T-helper 1 cell treated with Interleukin-12 subunit alpha and Interleukin-12 subunit beta and Interleukin-4 antibody, amounts not matched to agents 30 ng/mL and 1 ng/mL, for 36 hours (primary cell): ENCODE results near the gene SMCO2. TPM values are rescaled to one million over a fixed set of nuclear protein-coding genes. Genes with fewer than 3 reads are reported as not detected.

Experiments
- intact Hi-C: fragments of 100-400 bp; cut with micrococcal nuclease; formaldehyde crosslinking; loops from one replicate; pipeline ENCODE4 v1.15.1; 2024
- total RNA-seq: library from RNA; stranded (reverse); gene quantifications from 2 replicates; pipeline ENCODE4 v1.2.3, GENCODE V29; 2022

SMCO2 gene
- total RNA-seq, 1 donor from 2014 or later = 1.8 TPM

- intact Hi-C loops = no loop called here
These were observed 4.7 kb downstream of the SMCO2 start for GRCh38 chr12:27451036-27451825.

- intact Hi-C loops = no loop called here
These were observed 6.9 kb downstream of the SMCO2 start for GRCh38 chr12:27453421-27453820.

GRCh38 chr12:27455589-27455988 is 9.1 kb downstream of the SMCO2 start:
- intact Hi-C loops = no loop called here

- intact Hi-C loops = no loop called here
These were observed 10.1 kb downstream of the SMCO2 start for GRCh38 chr12:27456618-27457017.

GRCh38 chr12:27460471-27460978 is 14.0 kb downstream of the SMCO2 start:
- intact Hi-C loops = loop anchor here (1.0 kb wide), 3 partner anchors 23 to 64 kb away; partner anchors contain the start of gene PPFIBP1

- intact Hi-C loops = no loop called here
These were observed 15.7 kb downstream of the SMCO2 start for GRCh38 chr12:27462151-27462694.

GRCh38 chr12:27462851-27463250 is 16.3 kb downstream of the SMCO2 start:
- intact Hi-C loops = no loop called here

- intact Hi-C loops = no loop called here
These were observed 17.1 kb downstream of the SMCO2 start for GRCh38 chr12:27463511-27464219.

GRCh38 chr12:27464220-27464554 is 17.7 kb downstream of the SMCO2 start:
- intact Hi-C loops = no loop called here

GRCh38 chr12:27467641-27468040 is 21.1 kb downstream of the SMCO2 start:
- intact Hi-C loops = no loop called here

GRCh38 chr12:27468241-27468640 is 21.7 kb downstream of the SMCO2 start:
- intact Hi-C loops = no loop called here

GRCh38 chr12:27469176-27469736 is 22.7 kb downstream of the SMCO2 start:
- intact Hi-C loops = no loop called here

- intact Hi-C loops = loop anchor here (1.0 to 5.0 kb wide), 2 partner anchors 26 to 35 kb away; no protein-coding TSS in a partner anchor
These were observed 26.1 kb downstream of the SMCO2 start for GRCh38 chr12:27472604-27473003.

- intact Hi-C loops = loop anchor here (5.0 kb wide), 1 partner anchor 37 kb away; no protein-coding TSS in a partner anchor
These were observed 27.8 kb downstream of the SMCO2 start for GRCh38 chr12:27474344-27474743.

GRCh38 chr12:27477049-27477448 is 30.5 kb downstream of the SMCO2 start:
- intact Hi-C loops = no loop called here

- intact Hi-C loops = no loop called here
These were observed 32.4 kb downstream of the SMCO2 start for GRCh38 chr12:27478949-27479348.

- intact Hi-C loops = no loop called here
These were observed 33.5 kb downstream of the SMCO2 start for GRCh38 chr12:27480016-27480415.

- intact Hi-C loops = no loop called here
These were observed 40.4 kb downstream of the SMCO2 start for GRCh38 chr12:27486961-27487360.

GRCh38 chr12:27488479-27488878 is 41.9 kb downstream of the SMCO2 start:
- intact Hi-C loops = no loop called here

GRCh38 chr12:27491226-27491625 is 44.7 kb downstream of the SMCO2 start:
- intact Hi-C loops = no loop called here

GRCh38 chr12:27493260-27493940 is 46.9 kb downstream of the SMCO2 start:
- intact Hi-C loops = no loop called here
